GM19467 (cell line): ENCODE results near the gene LOXL1.
"Not testable (repeated sequence)": the region's sequence is repeated elsewhere in the genome, so short reads cannot be mapped to it uniquely, and the experiment has no call there.

Experiments
- ATAC-seq: cut with Tn5 transposase; IDR thresholded peaks from one replicate; pipeline ENCODE4 v1.9.1; 2021; ENCODE audit warnings: mild to moderate bottlenecking, moderate library complexity; ENCODE audit not compliant: unreplicated experiment

The LOXL1 gene

DNA sequence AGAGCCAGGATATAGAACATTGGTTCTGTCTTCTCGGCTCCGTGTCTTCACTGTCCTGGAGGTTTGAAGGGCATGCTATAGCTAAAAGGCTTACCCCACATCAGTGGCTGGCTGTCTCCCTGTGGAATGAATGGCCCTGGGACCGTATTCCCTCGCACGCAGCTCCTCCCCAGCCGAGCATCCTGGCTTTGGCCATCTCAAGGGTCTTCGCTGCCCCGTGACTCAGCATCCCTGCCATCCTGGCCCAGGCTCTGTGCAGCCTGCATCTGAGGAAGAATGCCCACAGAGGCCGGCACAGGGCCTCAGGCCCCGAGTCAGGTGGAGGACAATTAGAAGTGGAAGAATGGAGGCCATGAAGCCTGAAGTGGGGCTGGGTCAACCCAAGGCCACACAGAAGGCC, 11.0 kb downstream of the LOXL1 start:
- no peak for ATAC-seq

- ATAC-seq: no peak
Measured at GRCh38 chr15:73937726-73938125, 11.5 kb downstream of the LOXL1 start.

DNA sequence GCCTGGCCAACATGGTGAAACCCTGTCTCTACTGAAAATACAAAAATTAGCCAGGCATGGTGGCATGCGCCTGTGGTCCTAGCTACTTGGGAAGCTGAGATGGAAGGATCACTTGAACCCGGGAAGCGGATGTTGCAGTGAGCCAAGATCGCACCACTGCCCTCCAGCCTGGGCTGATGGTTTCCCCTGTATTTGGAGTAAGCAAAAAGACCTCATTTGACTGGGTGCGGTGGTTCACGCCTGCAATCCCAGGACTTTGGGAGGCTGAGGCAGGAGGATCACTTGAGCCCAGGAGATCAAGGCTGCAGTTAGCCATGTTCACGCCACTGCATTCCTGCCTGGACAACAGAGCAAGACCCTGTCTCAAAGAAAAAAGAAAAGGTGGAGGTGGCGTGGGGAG, 12.3 kb downstream of the LOXL1 start:
- not testable (repeated sequence) for ATAC-seq

DNA sequence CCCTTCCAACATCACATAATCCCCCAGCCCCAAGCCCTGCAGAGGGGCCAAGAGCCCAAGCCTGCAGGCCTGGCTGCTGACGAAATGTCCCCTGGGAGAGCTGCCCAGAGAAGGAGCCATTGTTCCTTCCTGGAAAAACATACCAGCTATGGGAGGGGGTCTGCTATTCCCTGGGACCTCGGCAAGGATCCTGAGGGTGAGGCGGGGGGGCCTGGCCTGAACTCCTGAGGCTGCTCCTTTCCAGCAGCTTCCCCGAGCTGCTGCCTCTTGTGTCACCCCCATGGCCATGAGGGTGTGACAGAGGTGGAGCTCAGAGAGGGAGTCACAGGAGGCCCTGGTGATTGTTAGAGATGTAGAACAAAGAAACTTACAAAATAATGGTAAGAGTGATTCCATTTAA, 12.9 kb downstream of the LOXL1 start:
- ATAC-seq: no peak

DNA sequence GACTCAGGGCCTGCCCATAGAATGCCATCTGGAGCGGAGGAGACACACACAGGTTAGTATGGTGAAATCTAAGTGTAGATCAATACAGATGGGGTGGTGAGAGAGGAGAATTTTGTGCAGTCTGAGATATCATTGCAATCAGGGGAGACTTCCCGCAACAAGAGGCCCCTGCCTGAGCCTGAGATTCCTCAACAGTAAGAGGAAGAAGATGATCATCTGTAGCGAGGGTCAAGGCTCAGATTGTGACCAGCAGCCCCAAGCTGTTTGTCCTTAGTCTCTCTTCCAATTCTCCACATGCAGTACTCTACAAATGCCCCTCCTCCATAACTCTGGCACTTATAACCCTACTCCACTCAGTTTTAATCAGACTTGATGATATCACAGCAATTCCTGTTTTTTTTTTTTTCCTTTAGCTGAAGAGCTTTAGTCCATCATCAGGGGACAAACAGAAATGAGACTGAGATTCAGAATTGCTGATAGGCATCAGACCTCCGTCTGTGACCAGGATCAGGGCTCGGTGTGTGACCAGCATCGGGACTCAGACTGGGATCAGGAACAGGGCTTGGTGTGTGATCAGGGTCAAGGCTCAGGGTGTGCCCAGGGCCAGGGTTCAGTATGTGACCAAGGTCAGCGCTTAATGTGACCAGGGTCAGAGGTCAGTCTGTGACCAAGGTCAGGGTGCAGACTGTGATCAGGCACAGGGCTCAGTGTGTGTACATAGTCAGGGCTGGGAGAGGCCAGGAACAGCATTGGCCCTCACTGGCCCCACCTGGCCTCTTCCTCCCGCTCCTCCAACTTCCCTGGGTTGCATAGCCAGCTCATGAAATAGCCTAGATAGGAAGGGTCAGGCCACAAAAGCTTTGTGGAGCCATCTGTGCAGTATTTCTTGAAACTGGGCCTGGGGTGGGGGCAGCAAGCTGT, 14.1 kb downstream of the LOXL1 start:
- no peak for ATAC-seq

DNA sequence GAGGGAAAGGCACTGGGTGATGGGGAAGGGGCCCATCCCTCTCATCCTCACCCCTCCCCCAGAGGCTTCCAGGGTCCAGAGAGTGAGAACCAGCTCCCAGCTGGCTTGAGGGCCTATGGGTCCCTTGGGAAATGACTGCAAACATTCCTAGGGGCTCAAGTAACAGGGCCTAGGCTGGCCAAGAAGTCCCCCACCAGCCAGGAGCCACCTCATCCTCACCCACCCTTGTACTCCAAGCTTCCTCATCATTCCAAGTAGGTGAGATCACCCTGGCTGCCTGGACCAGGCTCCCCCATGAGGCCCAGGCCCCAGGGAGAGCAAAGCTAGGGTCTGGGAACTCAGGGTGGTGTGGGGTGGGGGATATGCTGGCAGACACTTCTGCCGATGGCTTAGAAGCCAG, 14.8 kb downstream of the LOXL1 start:
- no peak for ATAC-seq

DNA sequence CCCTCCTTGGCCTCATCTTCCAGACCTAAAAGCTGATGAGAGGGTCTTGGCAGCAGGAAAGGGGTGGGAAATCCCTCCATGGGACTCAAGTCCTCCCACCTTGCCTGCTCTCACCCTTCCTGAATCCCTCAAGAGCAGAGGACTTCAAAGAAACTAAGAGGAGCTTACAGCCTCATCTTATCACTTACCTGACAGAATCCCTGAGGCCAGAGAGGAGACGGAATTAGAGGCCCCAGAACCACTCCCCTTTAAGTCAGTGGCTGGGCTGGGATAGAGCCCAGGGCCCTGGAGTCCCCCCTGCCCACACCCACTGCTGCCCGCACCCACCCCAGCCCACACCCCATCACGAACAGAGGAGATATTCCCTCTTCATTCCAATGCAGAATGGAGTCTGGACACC, 15.2 kb downstream of the LOXL1 start:
- no peak for ATAC-seq

- no peak for ATAC-seq
Measured at GRCh38 chr15:73941871-73942635, 15.8 kb downstream of the LOXL1 start.

DNA sequence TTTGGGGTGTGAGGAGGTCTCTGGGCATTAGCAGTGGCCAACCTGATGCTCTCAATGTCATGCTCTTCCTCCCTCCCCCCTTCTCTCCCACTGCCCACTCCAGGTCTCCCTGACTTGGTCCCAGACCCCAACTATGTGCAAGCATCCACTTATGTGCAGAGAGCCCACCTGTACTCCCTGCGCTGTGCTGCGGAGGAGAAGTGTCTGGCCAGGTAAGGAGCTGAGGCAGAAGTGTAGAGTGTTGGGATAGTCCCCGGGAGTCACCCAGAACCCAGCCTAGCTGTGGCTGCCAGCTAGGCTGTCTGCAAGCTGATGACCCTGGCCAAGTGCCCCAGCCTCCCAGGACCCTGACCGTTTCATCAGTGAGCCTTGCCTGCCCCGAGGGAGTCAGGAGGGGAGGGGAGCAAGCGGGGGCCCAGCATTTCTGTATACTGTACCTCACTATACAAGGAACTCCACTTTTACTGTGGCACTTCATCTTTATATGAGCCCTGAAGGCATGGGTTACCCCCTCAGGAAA, 16.5 kb downstream of the LOXL1 start:
- ATAC-seq: no peak

DNA sequence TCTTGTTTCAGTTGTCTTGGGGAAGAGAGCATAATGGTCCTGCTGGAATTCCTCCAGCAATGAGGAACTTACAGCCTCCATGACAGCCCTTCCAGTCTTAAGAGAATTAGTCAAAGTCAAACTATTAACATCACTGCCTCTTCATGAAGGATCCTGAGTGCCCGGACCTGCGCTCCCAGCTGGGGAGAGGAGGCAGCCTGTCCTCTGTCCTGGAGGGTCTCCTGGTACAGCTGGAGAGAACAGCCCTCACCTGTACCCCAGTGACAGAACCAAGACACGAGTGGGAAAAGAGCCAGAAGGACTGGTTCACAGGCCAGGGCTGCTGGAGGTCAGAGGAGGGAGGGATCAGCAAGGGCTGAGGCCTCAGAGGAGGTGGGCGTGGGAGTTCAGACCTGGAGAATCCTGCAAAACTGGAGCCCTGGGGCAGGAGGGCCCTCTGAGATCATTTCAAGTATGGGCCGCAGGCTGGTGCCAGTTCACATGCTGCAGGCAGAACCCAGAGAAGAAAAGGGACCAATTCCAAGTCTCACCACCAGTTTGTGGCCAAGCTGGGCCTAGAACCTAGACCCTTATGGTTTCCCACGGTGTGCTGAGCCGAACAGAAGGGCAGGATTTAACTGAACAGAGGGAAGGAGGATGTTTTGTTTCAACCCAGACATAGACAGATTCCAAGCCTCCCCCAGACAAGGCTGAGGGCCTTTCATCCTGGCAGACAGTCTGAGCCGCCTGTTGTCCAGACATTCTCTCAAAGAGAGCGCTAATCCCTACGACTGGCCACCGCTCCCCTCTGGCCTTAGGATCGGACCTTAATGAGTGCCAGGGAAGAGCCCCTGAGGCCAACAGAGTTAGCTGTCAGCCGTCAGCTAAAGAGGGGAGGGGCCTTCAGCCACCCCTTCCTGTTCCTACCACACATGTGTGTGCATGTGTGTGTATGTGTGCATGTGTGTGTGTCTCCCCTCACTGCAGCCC, 18.2 kb downstream of the LOXL1 start:
- no peak for ATAC-seq

DNA sequence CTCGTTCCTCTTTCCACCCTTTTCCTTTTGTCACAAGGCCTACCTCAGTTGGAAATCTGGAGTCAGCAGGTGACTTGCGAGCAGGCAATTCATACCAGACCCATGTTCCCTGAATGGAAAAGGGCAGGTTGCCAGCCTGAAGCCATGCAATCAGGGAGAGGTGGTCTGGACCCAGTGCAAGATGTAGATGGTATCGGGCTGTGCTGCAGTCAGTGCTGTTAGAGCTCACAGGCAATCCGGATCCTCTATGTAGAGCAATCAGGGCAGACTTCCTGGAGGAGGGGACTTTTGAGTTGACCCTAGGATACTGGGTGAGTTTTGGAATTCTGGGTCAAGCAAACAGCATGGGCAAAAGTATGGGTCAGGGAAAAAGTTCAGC, 18.9 kb downstream of the LOXL1 start:
- no peak for ATAC-seq

GRCh38 chr15:73946046-73946721, 19.9 kb downstream of the LOXL1 start:
- ATAC-seq: no peak

DNA sequence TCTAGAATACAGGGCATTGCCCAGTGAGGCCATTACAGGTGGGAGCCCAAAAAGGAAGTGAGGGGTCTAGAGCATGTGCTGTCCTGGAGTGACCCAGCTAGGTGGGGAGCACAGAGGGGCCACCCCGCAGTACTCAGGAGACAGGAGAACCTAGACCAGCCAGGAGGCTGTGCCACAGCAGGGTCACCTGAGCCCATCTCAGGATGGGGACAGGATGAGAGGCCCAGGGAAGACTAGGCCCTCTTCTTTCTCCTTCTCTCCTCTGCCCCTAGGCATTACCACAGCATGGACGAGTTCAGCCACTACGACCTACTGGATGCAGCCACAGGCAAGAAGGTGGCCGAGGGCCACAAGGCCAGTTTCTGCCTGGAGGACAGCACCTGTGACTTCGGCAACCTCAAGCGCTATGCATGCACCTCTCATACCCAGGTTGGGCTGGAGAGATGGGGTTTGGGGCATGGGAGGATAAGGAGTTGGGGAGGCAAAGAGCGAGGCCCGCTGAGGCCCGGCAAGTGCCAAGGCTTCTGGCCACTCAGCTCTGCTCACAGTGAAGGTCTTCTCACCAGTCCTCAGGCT, 20.6 kb downstream of the LOXL1 start:
- ATAC-seq: no peak

- no peak for ATAC-seq
Measured at GRCh38 chr15:73947651-73948050, 21.4 kb downstream of the LOXL1 start.

DNA sequence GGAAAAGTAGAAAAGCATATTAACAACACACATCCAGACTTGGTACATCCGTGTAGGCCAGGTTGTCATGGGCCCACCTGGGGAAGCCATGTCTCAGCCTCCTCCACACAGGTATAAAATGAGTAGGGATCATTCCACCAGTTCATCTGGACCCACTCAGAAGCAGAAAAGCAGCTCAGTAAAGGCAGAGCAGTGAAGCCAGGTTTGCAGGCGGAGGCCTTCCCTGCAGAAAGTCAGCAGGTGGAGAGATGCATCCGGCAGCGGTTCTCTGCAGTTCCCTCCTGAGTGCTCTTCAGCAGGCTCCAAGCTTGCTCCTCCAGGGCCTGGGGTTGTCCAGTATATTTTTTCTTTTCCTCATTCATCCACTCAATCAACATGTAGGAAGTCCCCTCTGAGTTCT, 22.1 kb downstream of the LOXL1 start:
- ATAC-seq: no peak

- no peak for ATAC-seq
Measured at GRCh38 chr15:73948982-73949381, 22.7 kb downstream of the LOXL1 start.

DNA sequence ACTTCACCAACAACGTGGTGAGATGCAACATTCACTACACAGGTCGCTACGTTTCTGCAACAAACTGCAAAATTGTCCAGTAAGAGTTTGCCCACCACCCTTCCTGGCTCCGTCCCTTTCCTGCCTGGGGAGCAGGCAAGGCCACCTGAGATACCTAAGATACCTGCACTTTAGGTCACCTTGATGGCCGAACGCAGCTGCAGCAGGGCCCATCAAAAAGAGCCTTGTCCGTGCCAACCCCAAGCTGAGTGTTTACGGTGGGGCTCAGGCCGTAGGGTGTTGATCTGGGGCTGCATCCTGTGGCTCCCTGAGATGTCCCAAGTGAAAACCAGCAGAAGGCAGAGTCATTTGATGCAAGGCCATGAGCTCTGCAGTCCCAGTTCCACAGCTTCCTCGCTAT, 23.2 kb downstream of the LOXL1 start:
- ATAC-seq: no peak

GRCh38 chr15:73950479-73950830, 24.2 kb downstream of the LOXL1 start:
- no peak for ATAC-seq

DNA sequence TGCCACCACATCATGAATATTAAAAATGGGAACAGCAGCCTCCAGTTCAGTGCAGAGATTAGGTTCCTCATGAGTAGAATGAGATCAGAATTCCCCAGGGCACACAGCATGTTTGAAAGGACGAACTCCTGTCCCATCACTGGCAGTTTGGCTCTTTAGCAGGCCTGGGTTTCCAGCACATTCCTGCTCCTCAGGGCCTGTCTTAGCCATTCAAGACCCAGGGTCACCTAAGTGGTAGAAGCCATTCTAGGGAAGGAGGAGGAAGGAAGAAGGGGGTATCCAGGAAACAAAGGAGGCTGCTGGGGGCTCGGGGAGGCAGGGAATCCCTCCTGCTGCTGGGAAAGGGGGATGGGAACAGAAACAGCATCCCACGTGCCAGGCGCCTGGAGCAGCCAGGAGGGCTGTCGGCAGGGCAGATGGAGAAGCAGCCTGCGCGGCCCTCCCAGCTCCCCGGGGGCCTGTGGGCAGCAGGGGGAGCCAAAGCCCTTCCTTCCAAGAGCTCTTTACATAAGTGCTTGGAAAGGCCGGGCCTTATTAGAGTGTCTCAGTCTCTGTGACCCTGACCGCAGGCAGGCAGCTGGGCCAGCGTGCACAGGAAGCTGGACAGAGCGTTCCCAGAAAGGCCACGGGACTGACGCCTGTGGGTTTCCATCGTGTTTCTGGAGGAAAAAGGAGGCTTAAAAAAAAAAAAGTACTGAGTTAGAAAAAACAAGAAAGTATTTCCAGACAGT, 24.7 kb downstream of the LOXL1 start:
- no peak for ATAC-seq
